WTC11 (cell line): ENCODE data around the gene KCNK7. TPM values are rescaled to one million over a fixed set of nuclear protein-coding genes. Genes with fewer than 3 reads are reported as not detected.

ENCODE experiments used
- ATAC-seq: fragments of 200-7000 bp; cut with Tn5 transposase; 2 replicates; pipeline ENCODE4 v1.10.0; 2021; ENCODE audit warnings: mild to moderate bottlenecking, moderate library complexity
- CTCF ChIA-PET: fragments of 300-600 bp; sonication (Branson Sonifier 250); formaldehyde crosslinking; loops from one replicate; lab custom pipeline; 2021; ENCODE audit warnings: antibody characterized with exemption; lab: Charles Lee
- POLR2A ChIA-PET: fragments of 350-600 bp; sonication (Branson Sonifier 250); formaldehyde crosslinking; loops from one replicate; lab custom pipeline; 2021; ENCODE audit warnings: antibody characterized with exemption; lab: Charles Lee
- DNase-seq: peaks from one replicate; pipeline ENCODE4 v3.0.0; 2021; ENCODE audit warnings: low spot score
- H3K27ac Mint-ChIP-seq: 2 replicates; pipeline ENCODE4 v1.8.0; 2021; ENCODE audit warnings: mixed read lengths
- H3K27me3 Mint-ChIP-seq: 2 replicates; pipeline ENCODE4 v1.8.0; 2021; ENCODE audit warnings: low read depth, mild to moderate bottlenecking, moderate library complexity, mixed read lengths
- H3K36me3 Mint-ChIP-seq: 2 replicates; pipeline ENCODE4 v1.8.0; 2021; ENCODE audit warnings: mixed read lengths
- H3K4me1 Mint-ChIP-seq: 2 replicates; pipeline ENCODE4 v1.8.0; 2022; ENCODE audit warnings: mixed read lengths
- H3K4me3 Mint-ChIP-seq: 2 replicates; pipeline ENCODE4 v1.8.0; 2021; ENCODE audit warnings: mild to moderate bottlenecking, moderate library complexity, mixed read lengths
- H3K9me3 Mint-ChIP-seq: 2 replicates; pipeline ENCODE4 v1.8.0; 2021; ENCODE audit warnings: mixed read lengths
- ATF1 ChIP-seq: sonication (generic); formaldehyde crosslinking; IDR thresholded peaks from 2 replicates; pipeline ENCODE4 v1.8.1; 2023; ENCODE audit warnings: mild to moderate bottlenecking, moderate library complexity, missing genetic modification reagents
- ATF2 ChIP-seq: sonication (generic); formaldehyde crosslinking; IDR thresholded peaks from 2 replicates; pipeline ENCODE4 v1.8.1; 2022; ENCODE audit warnings: low read depth, missing genetic modification reagents, borderline replicate concordance
- CBFB ChIP-seq: sonication (generic); formaldehyde crosslinking; IDR thresholded peaks from 2 replicates; pipeline ENCODE4 v1.8.1; 2022; ENCODE audit warnings: mild to moderate bottlenecking, low read depth, missing genetic modification reagents
- E2F1 ChIP-seq: sonication (generic); formaldehyde crosslinking; IDR thresholded peaks from 2 replicates; pipeline ENCODE4 v1.8.0; 2022; ENCODE audit warnings: mild to moderate bottlenecking, missing genetic modification reagents
- GABPB1 ChIP-seq: sonication (generic); formaldehyde crosslinking; IDR thresholded peaks from 2 replicates; pipeline ENCODE4 v1.8.1; 2023; ENCODE audit warnings: mild to moderate bottlenecking, missing genetic modification reagents
- NFE2L1 ChIP-seq: sonication (generic); formaldehyde crosslinking; IDR thresholded peaks from 2 replicates; pipeline ENCODE4 v1.8.1; 2023; ENCODE audit warnings: missing genetic modification reagents
- NFYB ChIP-seq: sonication (generic); formaldehyde crosslinking; conservative IDR thresholded peaks from 2 replicates; pipeline ENCODE4 v1.8.0; 2022; ENCODE audit warnings: low read depth, missing genetic modification reagents
- RELA ChIP-seq: sonication (generic); formaldehyde crosslinking; IDR thresholded peaks from 2 replicates; pipeline ENCODE4 v1.8.1; 2022; ENCODE audit warnings: missing genetic modification reagents, mild to moderate bottlenecking, borderline replicate concordance
- SP1 ChIP-seq: sonication (generic); formaldehyde crosslinking; conservative IDR thresholded peaks from 2 replicates; pipeline ENCODE4 v1.8.1; 2022; ENCODE audit warnings: missing genetic modification reagents
- TCF7 ChIP-seq: sonication (generic); formaldehyde crosslinking; IDR thresholded peaks from 2 replicates; pipeline ENCODE4 v1.8.0; 2022; ENCODE audit warnings: mild to moderate bottlenecking, low read depth, missing genetic modification reagents, moderate library complexity
- ZBTB43 ChIP-seq: sonication (generic); formaldehyde crosslinking; IDR thresholded peaks from 2 replicates; pipeline ENCODE4 v1.8.1; 2023; ENCODE audit warnings: mild to moderate bottlenecking, missing genetic modification reagents
- ZNF263 ChIP-seq: sonication (generic); formaldehyde crosslinking; IDR thresholded peaks from 2 replicates; pipeline ENCODE4 v1.8.1; 2022; ENCODE audit warnings: low read depth, mild to moderate bottlenecking, moderate library complexity, missing genetic modification reagents
- ZNF425 ChIP-seq: fragments of 250-450 bp; sonication (Bioruptor Pico); conservative IDR thresholded peaks from 2 replicates; pipeline ENCODE4 v1.9.0; 2021; ENCODE audit warnings: mild to moderate bottlenecking
- total RNA-seq: library from RNA; stranded (reverse); gene quantifications from 3 replicates; pipeline ENCODE4 v1.2.3, GENCODE V29; 2021
- TF ChIP-seq, protein P1 (sequence below): fragments of 250-450 bp; sonication (Bioruptor Pico); IDR thresholded peaks from 2 replicates; pipeline ENCODE4 v1.8.0; 2021; ENCODE audit warnings: mild to moderate bottlenecking
- TF ChIP-seq, protein P2 (sequence below): sonication (generic); formaldehyde crosslinking; IDR thresholded peaks from 2 replicates; pipeline ENCODE4 v1.8.0; 2022; ENCODE audit warnings: mild to moderate bottlenecking, missing genetic modification reagents
- TF ChIP-seq, protein P3 (sequence below): sonication (generic); formaldehyde crosslinking; IDR thresholded peaks from 2 replicates; pipeline ENCODE4 v1.8.1; 2022; ENCODE audit warnings: mild to moderate bottlenecking, moderate library complexity, missing genetic modification reagents
- TF ChIP-seq, protein P4 (sequence below): fragments of 200-600 bp; IDR thresholded peaks from 2 replicates; pipeline ENCODE4 v1.8.0; 2022; ENCODE audit warnings: antibody characterized with exemption
- TF ChIP-seq, protein P5 (sequence below): sonication (generic); formaldehyde crosslinking; IDR thresholded peaks from 2 replicates; pipeline ENCODE4 v1.8.0; 2023; ENCODE audit warnings: missing genetic modification reagents, mild to moderate bottlenecking, borderline replicate concordance

The KCNK7 gene
- total RNA-seq, 1 experiment from 2014 or later: 1.4 TPM

DNA sequence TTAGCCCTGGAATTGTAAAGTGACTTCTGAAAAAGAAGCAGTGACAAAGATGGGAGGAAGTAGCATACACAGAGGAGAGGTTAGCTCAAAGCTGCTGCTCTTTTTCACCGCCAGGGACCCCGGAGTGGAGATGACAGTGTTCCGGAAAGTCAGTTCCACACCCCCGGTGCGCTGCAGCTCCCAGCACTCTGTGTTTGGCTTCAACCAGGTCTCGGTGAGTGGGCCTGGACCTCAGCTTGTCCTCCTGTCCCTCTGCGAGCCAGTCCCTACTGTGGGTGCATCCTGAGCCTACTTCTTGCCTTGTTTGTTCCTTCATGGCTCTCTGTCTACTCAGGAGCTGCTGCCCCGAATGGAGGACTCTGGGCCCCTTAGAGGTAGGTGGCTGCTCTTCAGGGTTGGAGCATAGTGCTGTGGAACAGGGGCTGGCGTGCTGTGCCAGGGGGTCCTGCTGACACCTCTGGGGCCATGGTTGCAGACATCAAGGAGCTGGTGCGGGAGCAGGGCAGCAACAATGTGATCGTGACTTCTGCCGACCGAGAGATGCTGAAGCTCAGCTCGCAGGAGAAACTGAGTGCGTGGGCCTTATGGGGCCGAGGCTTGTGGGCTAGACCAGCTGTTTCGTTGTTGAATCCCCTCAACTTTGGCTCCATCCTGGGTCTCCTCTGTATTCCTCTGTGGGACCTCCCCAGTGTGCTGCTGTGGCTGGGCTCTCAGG is 21.7 kb upstream of the KCNK7 start (continued):
- TF ChIP-seq, protein P1, sequence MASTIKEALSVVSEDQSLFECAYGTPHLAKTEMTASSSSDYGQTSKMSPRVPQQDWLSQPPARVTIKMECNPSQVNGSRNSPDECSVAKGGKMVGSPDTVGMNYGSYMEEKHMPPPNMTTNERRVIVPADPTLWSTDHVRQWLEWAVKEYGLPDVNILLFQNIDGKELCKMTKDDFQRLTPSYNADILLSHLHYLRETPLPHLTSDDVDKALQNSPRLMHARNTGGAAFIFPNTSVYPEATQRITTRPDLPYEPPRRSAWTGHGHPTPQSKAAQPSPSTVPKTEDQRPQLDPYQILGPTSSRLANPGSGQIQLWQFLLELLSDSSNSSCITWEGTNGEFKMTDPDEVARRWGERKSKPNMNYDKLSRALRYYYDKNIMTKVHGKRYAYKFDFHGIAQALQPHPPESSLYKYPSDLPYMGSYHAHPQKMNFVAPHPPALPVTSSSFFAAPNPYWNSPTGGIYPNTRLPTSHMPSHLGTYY: no peak
- TF ChIP-seq ATF2 (CRISPR knock-in tag): no peak
- no peak for TF ChIP-seq CBFB
- TF ChIP-seq ZNF263 (CRISPR knock-in tag): no peak
- TF ChIP-seq NFYB (CRISPR knock-in tag): no peak
- no peak for TF ChIP-seq ATF1 (CRISPR knock-in tag)
- TF ChIP-seq, protein P2, sequence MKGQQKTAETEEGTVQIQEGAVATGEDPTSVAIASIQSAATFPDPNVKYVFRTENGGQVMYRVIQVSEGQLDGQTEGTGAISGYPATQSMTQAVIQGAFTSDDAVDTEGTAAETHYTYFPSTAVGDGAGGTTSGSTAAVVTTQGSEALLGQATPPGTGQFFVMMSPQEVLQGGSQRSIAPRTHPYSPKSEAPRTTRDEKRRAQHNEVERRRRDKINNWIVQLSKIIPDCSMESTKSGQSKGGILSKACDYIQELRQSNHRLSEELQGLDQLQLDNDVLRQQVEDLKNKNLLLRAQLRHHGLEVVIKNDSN: no peak
- TF ChIP-seq TCF7 (CRISPR knock-in tag): no peak
- TF ChIP-seq, protein P3, sequence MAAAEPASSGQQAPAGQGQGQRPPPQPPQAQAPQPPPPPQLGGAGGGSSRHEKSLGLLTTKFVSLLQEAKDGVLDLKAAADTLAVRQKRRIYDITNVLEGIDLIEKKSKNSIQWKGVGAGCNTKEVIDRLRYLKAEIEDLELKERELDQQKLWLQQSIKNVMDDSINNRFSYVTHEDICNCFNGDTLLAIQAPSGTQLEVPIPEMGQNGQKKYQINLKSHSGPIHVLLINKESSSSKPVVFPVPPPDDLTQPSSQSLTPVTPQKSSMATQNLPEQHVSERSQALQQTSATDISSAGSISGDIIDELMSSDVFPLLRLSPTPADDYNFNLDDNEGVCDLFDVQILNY (CRISPR knock-in tag): no peak
- TF ChIP-seq NFE2L1 (CRISPR knock-in tag): no peak
- TF ChIP-seq ZBTB43 (CRISPR knock-in tag): no peak
- no peak for TF ChIP-seq SP1

DNA sequence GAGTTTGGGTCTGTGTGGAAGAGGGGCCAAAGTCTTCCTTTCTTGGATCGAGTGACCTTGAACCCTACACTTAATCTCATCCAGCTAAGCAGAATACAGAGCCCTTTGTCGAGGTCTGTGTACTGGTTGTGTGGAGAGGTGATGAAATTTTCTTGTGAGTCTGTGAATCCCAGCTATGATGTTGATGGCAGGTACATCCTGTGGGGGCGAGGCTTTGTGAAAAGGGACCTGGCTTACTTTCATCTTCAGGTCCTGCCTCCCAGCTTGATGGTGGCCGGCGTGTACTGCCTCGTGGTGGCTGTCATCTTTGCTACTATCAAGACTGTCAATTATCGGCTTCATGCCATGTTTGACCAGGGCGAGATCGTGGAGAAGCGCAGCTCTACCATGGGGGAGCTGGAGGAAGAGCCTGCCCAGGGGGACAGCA is 21.0 kb upstream of the KCNK7 start:
- no peak for TF ChIP-seq ATF1 (CRISPR knock-in tag)
- TF ChIP-seq ZNF425 (CRISPR knock-in tag): no peak
- TF ChIP-seq E2F1 (CRISPR knock-in tag): no peak
- TF ChIP-seq, protein P4, sequence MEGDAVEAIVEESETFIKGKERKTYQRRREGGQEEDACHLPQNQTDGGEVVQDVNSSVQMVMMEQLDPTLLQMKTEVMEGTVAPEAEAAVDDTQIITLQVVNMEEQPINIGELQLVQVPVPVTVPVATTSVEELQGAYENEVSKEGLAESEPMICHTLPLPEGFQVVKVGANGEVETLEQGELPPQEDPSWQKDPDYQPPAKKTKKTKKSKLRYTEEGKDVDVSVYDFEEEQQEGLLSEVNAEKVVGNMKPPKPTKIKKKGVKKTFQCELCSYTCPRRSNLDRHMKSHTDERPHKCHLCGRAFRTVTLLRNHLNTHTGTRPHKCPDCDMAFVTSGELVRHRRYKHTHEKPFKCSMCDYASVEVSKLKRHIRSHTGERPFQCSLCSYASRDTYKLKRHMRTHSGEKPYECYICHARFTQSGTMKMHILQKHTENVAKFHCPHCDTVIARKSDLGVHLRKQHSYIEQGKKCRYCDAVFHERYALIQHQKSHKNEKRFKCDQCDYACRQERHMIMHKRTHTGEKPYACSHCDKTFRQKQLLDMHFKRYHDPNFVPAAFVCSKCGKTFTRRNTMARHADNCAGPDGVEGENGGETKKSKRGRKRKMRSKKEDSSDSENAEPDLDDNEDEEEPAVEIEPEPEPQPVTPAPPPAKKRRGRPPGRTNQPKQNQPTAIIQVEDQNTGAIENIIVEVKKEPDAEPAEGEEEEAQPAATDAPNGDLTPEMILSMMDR: no peak
- TF ChIP-seq RELA: no peak
- peak; percentile 79 for TF ChIP-seq GABPB1 (CRISPR knock-in tag)
- TF ChIP-seq, protein P5, sequence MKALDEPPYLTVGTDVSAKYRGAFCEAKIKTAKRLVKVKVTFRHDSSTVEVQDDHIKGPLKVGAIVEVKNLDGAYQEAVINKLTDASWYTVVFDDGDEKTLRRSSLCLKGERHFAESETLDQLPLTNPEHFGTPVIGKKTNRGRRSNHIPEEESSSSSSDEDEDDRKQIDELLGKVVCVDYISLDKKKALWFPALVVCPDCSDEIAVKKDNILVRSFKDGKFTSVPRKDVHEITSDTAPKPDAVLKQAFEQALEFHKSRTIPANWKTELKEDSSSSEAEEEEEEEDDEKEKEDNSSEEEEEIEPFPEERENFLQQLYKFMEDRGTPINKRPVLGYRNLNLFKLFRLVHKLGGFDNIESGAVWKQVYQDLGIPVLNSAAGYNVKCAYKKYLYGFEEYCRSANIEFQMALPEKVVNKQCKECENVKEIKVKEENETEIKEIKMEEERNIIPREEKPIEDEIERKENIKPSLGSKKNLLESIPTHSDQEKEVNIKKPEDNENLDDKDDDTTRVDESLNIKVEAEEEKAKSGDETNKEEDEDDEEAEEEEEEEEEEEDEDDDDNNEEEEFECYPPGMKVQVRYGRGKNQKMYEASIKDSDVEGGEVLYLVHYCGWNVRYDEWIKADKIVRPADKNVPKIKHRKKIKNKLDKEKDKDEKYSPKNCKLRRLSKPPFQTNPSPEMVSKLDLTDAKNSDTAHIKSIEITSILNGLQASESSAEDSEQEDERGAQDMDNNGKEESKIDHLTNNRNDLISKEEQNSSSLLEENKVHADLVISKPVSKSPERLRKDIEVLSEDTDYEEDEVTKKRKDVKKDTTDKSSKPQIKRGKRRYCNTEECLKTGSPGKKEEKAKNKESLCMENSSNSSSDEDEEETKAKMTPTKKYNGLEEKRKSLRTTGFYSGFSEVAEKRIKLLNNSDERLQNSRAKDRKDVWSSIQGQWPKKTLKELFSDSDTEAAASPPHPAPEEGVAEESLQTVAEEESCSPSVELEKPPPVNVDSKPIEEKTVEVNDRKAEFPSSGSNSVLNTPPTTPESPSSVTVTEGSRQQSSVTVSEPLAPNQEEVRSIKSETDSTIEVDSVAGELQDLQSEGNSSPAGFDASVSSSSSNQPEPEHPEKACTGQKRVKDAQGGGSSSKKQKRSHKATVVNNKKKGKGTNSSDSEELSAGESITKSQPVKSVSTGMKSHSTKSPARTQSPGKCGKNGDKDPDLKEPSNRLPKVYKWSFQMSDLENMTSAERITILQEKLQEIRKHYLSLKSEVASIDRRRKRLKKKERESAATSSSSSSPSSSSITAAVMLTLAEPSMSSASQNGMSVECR: no peak
- Mint-ChIP-seq H3K4me1 (peaks cover 21% of the 10 kb centered on the region), H3K9me3 (no peaks in the 10 kb centered on the region), H3K4me3 (peak overlapping the region; percentile 94), H3K27me3 (no peaks in the 10 kb centered on the region; the same call in 1 of the 2 replicates), H3K27ac (peak overlapping the region; percentile 95), H3K36me3 (peaks cover 12% of the 10 kb centered on the region)
- no peak for DNase-seq
- CTCF ChIA-PET: interaction anchor here (1.0 to 2.0 kb wide), 2 partner anchors 9 to 23 kb away, joined by 3 to 6 read pairs; no protein-coding TSS in a partner anchor
- POLR2A ChIA-PET: no interaction called here
- ATAC-seq: no peak
